Measurements from ENCODE around the gene TMEM178A. TPM values are rescaled to one million over a fixed set of nuclear protein-coding genes. Genes with fewer than 3 reads are reported as not detected.

The TMEM178A gene
- total and polyA plus RNA-seq, 2 of the 8 experiments (the other 6 are each of a cell fraction or from before 2014, with no cell fraction given) = 11.2 to 14.9 TPM

DNA sequence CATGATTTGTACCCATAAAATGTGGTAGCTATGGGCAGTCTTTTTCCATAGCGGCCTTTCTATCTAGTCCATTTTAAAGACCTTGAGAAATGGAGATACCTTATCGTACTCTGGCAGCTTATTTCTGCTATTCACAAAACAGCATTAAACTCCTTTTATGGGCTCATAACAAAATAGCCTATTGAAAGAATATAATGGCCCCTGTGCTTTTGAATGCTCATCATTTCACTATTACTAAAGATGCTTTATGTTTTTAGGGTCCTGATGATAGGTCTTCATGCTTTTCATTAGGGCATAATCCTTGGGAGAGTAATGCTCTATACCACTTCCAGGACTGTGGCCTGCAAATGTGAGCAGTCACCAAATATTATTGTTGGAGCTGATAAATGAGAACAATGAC, 7.3 kb upstream of the TMEM178A start:
- H3K14ac ChIP-seq (ENCODE audit: insufficient read length) = no peak overlapping the region
- no peaks in the 10 kb centered on the region for H3K27me3 ChIP-seq (replicated peaks in 1 of 4; ENCODE audit: control insufficient read depth in 3 of 4, extremely low read depth in 1 of 4, insufficient read depth in 3 of 4, low read length in 3 of 4)
- no peaks in the 10 kb centered on the region for H3K79me2 ChIP-seq (ENCODE audit: control insufficient read depth in 1 of 2, insufficient read depth in 2 of 2, low read length in 2 of 2)
- no peak overlapping the region for H4K91ac ChIP-seq (replicated peaks; ENCODE audit: insufficient read length, low read length)
- H2BK12ac ChIP-seq (ENCODE audit: low read depth, low read length) = no peak overlapping the region
- H3K23ac ChIP-seq (ENCODE audit: insufficient read length) = no peak overlapping the region
- no peak overlapping the region for H4K5ac ChIP-seq (ENCODE audit: insufficient read length, low read depth, low read length)
- DNase-seq (ENCODE audit: low read depth in 1 of 2, low spot score in 2 of 2) = no peak
- H3K9me3 ChIP-seq (ENCODE audit: insufficient read depth in 2 of 2, low read depth in 1 of 2, low read length in 1 of 2) = no peaks in the 10 kb centered on the region
- no peak overlapping the region for H3K18ac ChIP-seq (ENCODE audit: extremely low read depth, low read length)
- no peak overlapping the region for H3K4me3 ChIP-seq (ENCODE audit: extremely low read depth in 1 of 4, insufficient read depth in 2 of 4, low read depth in 3 of 4, low read length in 4 of 4)
- H3K36me3 ChIP-seq (ENCODE audit: control insufficient read depth in 2 of 4, insufficient read depth in 4 of 4, low read length in 3 of 4) = no peaks in the 10 kb centered on the region
- H2BK120ac ChIP-seq (replicated peaks; ENCODE audit: low read depth, low read length) = no peak overlapping the region
- 91% methylated on average over 2 of the region's 2 CpGs; no CpG with 5 or more reads in 1 of the 2 experiments for WGBS, 2 experiments (ENCODE audit: extremely low coverage in 1 of 2, insufficient coverage in 1 of 2, insufficient read length in 1 of 2, insufficient replicate concordance in 2 of 2, low coverage in 1 of 2, low lambda C conversion rate in 2 of 2, missing lambda C conversion rate in 1 of 2)
- no peaks in the 10 kb centered on the region for H4K20me1 ChIP-seq (replicated peaks in 1 of 2; ENCODE audit: control insufficient read depth in 1 of 2, insufficient read depth in 2 of 2, low read length in 2 of 2)
- H3K27ac ChIP-seq (ENCODE audit: low read depth, low read length) = no peak overlapping the region
- no peak overlapping the region for H3K4me2 ChIP-seq (ENCODE audit: insufficient read depth in 1 of 2, low read depth in 2 of 2, low read length in 2 of 2)
- no peak overlapping the region for H2BK5ac ChIP-seq (ENCODE audit: low read depth, low read length)
- H2AK5ac ChIP-seq (ENCODE audit: low read depth, low read length) = no peak overlapping the region
- H3K4me1 ChIP-seq (replicated peaks in 1 of 4; ENCODE audit: control insufficient read depth in 3 of 4, insufficient read depth in 4 of 4, low read length in 3 of 4) = peaks cover 0 to 2% (median 0%) of the 10 kb centered on the region in 4 experiments; a peak in 1 of 7 replicates
- no peak overlapping the region for H3K9ac ChIP-seq (replicated peaks in 1 of 4; ENCODE audit: extremely low read depth in 1 of 4, low read depth in 3 of 4, low read length in 3 of 4)
- no peak for FAIRE-seq
- TF ChIP-seq RNF2 (IDR thresholded peaks at IDR 0.05; ENCODE audit: borderline replicate concordance, low read depth, low read length, missing control alignments, poor library complexity, severe bottlenecking) (no peak), POU5F1 (IDR thresholded peaks at IDR 0.05; ENCODE audit: low read depth, low read length) (no peak), BACH1 (IDR thresholded peaks at IDR 0.05; ENCODE audit: low read length) (no peak), TAF1 (IDR thresholded peaks at IDR 0.05; ENCODE audit: low read depth, low read length) (no peak), TEAD4 (IDR thresholded peaks at IDR 0.05; ENCODE audit: low read depth, low read length) (no peak), KDM5A (IDR thresholded peaks at IDR 0.05; ENCODE audit: low read length) (no peak), PHF8 (conservative IDR thresholded peaks at IDR 0.05; ENCODE audit: low read depth, low read length) (no peak), RBBP5 (IDR thresholded peaks at IDR 0.05; ENCODE audit: borderline replicate concordance, low read depth, low read length) (no peak), BRCA1 (IDR thresholded peaks at IDR 0.05; ENCODE audit: low read depth, low read length) (no peak), CBX8 (IDR thresholded peaks at IDR 0.05; ENCODE audit: borderline replicate concordance, low read depth, low read length) (no peak), SIX5 (IDR thresholded peaks at IDR 0.05; ENCODE audit: low read depth, low read length) (no peak)
- TF ChIP-seq, protein P1, sequence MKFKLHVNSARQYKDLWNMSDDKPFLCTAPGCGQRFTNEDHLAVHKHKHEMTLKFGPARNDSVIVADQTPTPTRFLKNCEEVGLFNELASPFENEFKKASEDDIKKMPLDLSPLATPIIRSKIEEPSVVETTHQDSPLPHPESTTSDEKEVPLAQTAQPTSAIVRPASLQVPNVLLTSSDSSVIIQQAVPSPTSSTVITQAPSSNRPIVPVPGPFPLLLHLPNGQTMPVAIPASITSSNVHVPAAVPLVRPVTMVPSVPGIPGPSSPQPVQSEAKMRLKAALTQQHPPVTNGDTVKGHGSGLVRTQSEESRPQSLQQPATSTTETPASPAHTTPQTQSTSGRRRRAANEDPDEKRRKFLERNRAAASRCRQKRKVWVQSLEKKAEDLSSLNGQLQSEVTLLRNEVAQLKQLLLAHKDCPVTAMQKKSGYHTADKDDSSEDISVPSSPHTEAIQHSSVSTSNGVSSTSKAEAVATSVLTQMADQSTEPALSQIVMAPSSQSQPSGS (IDR thresholded peaks at IDR 0.05; ENCODE audit: low read length) = no peak
- no peaks in the 10 kb centered on the region for H3K23me2 ChIP-seq (ENCODE audit: low read depth, low read length)
- H2BK20ac ChIP-seq (ENCODE audit: low read length) = no peak overlapping the region
- H2AFZ ChIP-seq (ENCODE audit: low read length) = no peak overlapping the region
- ChIA-PET CTCF (ENCODE audit: partially characterized antibody) (interaction anchor here (0.9 to 1.5 kb wide), 5 partner anchors 14 to 72 kb away, joined by 3 to 5 read pairs (median 3); no protein-coding TSS in a partner anchor), POLR2A (ENCODE audit: partially characterized antibody) (interaction anchor here (1.0 kb wide), 1 partner anchor 9 kb away, joined by 5 read pairs; no protein-coding TSS in a partner anchor)
- no peak overlapping the region for H4K8ac ChIP-seq (ENCODE audit: extremely low read depth, insufficient read depth, low read length)
- no peak overlapping the region for H2BK15ac ChIP-seq (ENCODE audit: low read length)
- H3K56ac ChIP-seq (replicated peaks; ENCODE audit: insufficient read length, low read depth, low read length) = no peak overlapping the region
- H3K79me1 ChIP-seq (ENCODE audit: low read depth, low read length) = no peaks in the 10 kb centered on the region
- H3K4ac ChIP-seq (replicated peaks; ENCODE audit: insufficient read length, low read depth, low read length) = no peak overlapping the region

All from H1 (cell line).